ENCODE results near the gene BSN.

- no peak for TF ChIP-seq CTCF (IDR thresholded peaks at IDR 0.05; ENCODE audit: insufficient read depth, low read length, poor library complexity, severe bottlenecking)
- TF ChIP-seq EZH2phosphoT487 (conservative IDR thresholded peaks at IDR 0.05; ENCODE audit: low read length), result no peak
Observed at GRCh38 chr3:49591615-49592014, 37.3 kb downstream of the BSN start.

Measured in SU-DHL-6 (cell line).